MCF 10A (cell line): ENCODE data around the gene SUPT6H. TPM values are rescaled to one million over a fixed set of nuclear protein-coding genes. Genes with fewer than 3 reads are reported as not detected.
A peak's percentile ranks its signal among the peaks of the same experiment; 100 is the strongest.
"Not testable (repeated sequence)": the region's sequence is repeated elsewhere in the genome, so short reads cannot be mapped to it uniquely, and the experiment has no call there.

Experiments
- BruUV-seq: library from RNA; stranded (reverse); fragments of 400-500 nt; replicated peaks from 2 replicates; lab custom pipeline; 2021; lab: Mats Ljungman, UMichigan
- CTCF ChIA-PET: fragments of 300-600 bp; sonication (Branson Sonifier 250); formaldehyde crosslinking; extraction: SDS; loops from one replicate; lab custom pipeline; 2021; ENCODE audit warnings: antibody characterized with exemption, inconsistent platforms; lab: Yijun Ruan, JAX
- POLR2A ChIA-PET: fragments of 300-600, 350-650 bp; sonication (Branson Sonifier 250); formaldehyde crosslinking; extraction: SDS; loops from one replicate; lab custom pipeline; 2020; ENCODE audit warnings: antibody characterized with exemption, inconsistent platforms; lab: Yijun Ruan, JAX
- DNase-seq: peaks from one replicate; pipeline ENCODE4 v3.0.0-alpha.2; 2018; ENCODE audit not compliant: unreplicated experiment
- H3K27ac Mint-ChIP-seq: one replicate; pipeline ENCODE4 v1.8.0; 2022; ENCODE audit warnings: mild to moderate bottlenecking, low read depth, mixed read lengths; ENCODE audit not compliant: unreplicated experiment
- H3K27me3 Mint-ChIP-seq: one replicate; pipeline ENCODE4 v1.8.0; 2022; ENCODE audit warnings: mixed read lengths; ENCODE audit not compliant: insufficient read depth, unreplicated experiment
- H3K36me3 Mint-ChIP-seq: one replicate; pipeline ENCODE4 v1.8.0; 2022; ENCODE audit warnings: mild to moderate bottlenecking, moderate library complexity, mixed read lengths; ENCODE audit not compliant: insufficient read depth, unreplicated experiment
- H3K4me1 Mint-ChIP-seq: one replicate; pipeline ENCODE4 v1.8.0; 2022; ENCODE audit warnings: mixed read lengths; ENCODE audit not compliant: insufficient read depth, unreplicated experiment
- H3K4me3 Mint-ChIP-seq: one replicate; pipeline ENCODE4 v1.8.0; 2022; ENCODE audit warnings: mild to moderate bottlenecking, moderate library complexity, mixed read lengths; ENCODE audit not compliant: unreplicated experiment
- H3K9me3 Mint-ChIP-seq: one replicate; pipeline ENCODE4 v1.8.0; 2022; ENCODE audit warnings: mixed read lengths; ENCODE audit not compliant: unreplicated experiment
- CTCF ChIP-seq: fragments of 200-600 bp; IDR thresholded peaks from one replicate; pipeline ENCODE4 v1.8.0; 2022; ENCODE audit warnings: antibody characterized with exemption, mild to moderate bottlenecking; ENCODE audit not compliant: unreplicated experiment
- intact Hi-C: fragments of 100-400 bp; cut with micrococcal nuclease; formaldehyde crosslinking; loops from 2 replicates; pipeline ENCODE4 v1.14.1; 2022
- total RNA-seq: library from RNA; stranded (reverse); gene quantifications from 2 replicates; pipeline ENCODE4 v1.2.3, GENCODE V29; 2022

SUPT6H gene
- total RNA-seq, 1 experiment from 2014 or later = 81.7 TPM

DNA sequence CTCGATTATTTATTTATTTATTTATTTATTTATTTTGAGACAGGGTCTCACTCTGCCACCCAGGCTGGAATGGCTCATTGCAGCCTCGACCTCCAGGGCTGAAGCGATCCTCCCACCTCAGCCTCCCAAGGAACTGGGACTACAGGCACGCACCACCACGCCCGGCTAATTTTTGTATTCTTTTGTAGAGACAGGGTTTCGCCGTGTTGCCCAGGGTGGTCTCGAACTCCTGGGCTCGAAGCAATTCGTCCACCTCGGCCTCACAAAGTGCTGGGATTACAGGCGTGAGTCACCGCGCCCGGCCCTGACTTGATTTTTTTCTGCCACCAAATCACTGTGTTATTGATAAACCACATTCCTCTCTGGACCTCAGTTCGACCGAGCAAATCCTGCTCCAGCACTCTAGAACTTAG lies 57.0 kb downstream of the SUPT6H start:
- H3K4me3 Mint-ChIP-seq = peak overlapping the region; percentile 91
- intact Hi-C loops = loop anchor here (2.0 kb wide), 1 partner anchor 72 kb away; no protein-coding TSS in a partner anchor
- no peaks in the 10 kb centered on the region for H3K9me3 Mint-ChIP-seq
- peaks cover 31% of the 10 kb centered on the region for H3K4me1 Mint-ChIP-seq
- ChIA-PET POLR2A (interaction anchor here (0.6 to 18.0 kb wide), 30 partner anchors 8 to 460 kb away, joined by 3 to 1135 read pairs (median 6); partner anchors contain the start of genes BLTP2, DHRS13, FAM222B and FLOT2), CTCF (interaction anchor here (0.7 to 1.4 kb wide), 5 partner anchors 30 to 393 kb away, joined by 3 to 8 read pairs (median 3); no protein-coding TSS in a partner anchor)
- BruUV-seq = no TSS peak
- H3K27ac Mint-ChIP-seq = peak overlapping the region; percentile 97
- DNase-seq = no peak
- H3K36me3 Mint-ChIP-seq = peaks cover 65% of the 10 kb centered on the region
- no peaks in the 10 kb centered on the region for H3K27me3 Mint-ChIP-seq
- TF ChIP-seq CTCF = no peak

DNA sequence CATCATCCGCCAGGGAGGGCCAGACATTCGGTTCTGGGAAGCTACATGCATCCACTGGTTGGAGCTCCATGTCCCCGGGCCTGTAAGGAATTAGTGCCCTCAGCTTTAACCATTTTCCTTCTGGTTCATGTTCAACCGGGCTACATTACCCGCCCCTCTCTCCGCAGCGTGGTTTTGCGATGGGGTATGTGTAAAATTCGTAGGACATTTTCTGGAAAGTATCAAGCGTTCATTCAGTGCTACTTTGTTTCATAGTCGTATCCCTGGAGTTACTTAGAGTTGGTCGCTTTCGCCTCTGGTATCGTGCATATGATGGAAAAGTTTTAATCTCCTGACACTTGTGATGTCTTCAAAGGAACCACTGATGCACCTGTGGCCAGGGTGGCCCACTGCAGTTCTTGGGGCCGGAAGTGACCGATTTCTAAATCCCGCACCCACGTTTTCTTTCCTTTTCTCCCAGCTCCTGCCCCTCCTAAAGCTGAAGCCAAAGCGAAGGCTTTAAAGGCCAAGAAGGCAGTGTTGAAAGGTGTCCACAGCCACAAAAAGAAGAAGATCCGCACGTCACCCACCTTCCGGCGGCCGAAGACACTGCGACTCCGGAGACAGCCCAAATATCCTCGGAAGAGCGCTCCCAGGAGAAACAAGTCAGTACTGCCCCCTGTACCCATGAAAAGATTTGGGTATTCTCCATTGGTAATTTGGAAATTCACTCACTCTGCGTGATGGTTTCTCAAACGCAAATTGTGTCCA lies 58.4 kb downstream of the SUPT6H start:
- BruUV-seq = TSS peak; percentile 79
- Mint-ChIP-seq H3K4me1 (peaks cover 32% of the 10 kb centered on the region), H3K27me3 (no peaks in the 10 kb centered on the region), H3K4me3 (peak overlapping the region; percentile 91), H3K27ac (peak overlapping the region; percentile 97), H3K36me3 (peaks cover 65% of the 10 kb centered on the region), H3K9me3 (no peaks in the 10 kb centered on the region)
- ChIA-PET POLR2A (interaction anchor here (0.6 to 18.0 kb wide), 29 partner anchors 8 to 673 kb away, joined by 3 to 1135 read pairs (median 7); partner anchors contain the start of genes BLTP2, FAM222B, FLOT2 and NEK8), CTCF (interaction anchor here (0.7 to 9.2 kb wide), 7 partner anchors 21 to 86 kb away, joined by 3 to 365 read pairs (median 4); partner anchors contain the start of gene TRAF4)
- TF ChIP-seq CTCF = no peak
- intact Hi-C loops = no loop called here
- DNase-seq = no peak

GRCh38 chr17:28720997-28721329 lies 59.0 kb downstream of the SUPT6H start:
- Mint-ChIP-seq H3K27ac (peak overlapping the region; percentile 97), H3K4me1 (peaks cover 26% of the 10 kb centered on the region), H3K4me3 (peak overlapping the region; percentile 91), H3K36me3 (peaks cover 69% of the 10 kb centered on the region)
- DNase-seq, H3K27me3 Mint-ChIP-seq, intact Hi-C loops, BruUV-seq, H3K9me3 Mint-ChIP-seq: not testable (repeated sequence)
- ChIA-PET CTCF (interaction anchor here (0.6 to 9.2 kb wide), 6 partner anchors 22 to 231 kb away, joined by 3 to 365 read pairs (median 4); partner anchors contain the start of gene TRAF4), POLR2A (interaction anchor here (0.6 to 18.0 kb wide), 14 partner anchors 10 to 672 kb away, joined by 3 to 1135 read pairs (median 12); partner anchors contain the start of genes BLTP2, FLOT2, PHF12 and PIGS)

GRCh38 chr17:28722417-28723158 lies 60.6 kb downstream of the SUPT6H start:
- Mint-ChIP-seq H3K27ac (no peak overlapping the region), H3K9me3 (no peaks in the 10 kb centered on the region), H3K4me1 (peaks cover 30% of the 10 kb centered on the region), H3K27me3 (no peaks in the 10 kb centered on the region), H3K4me3 (peak overlapping the region; percentile 91), H3K36me3 (peaks cover 81% of the 10 kb centered on the region)
- no peak for DNase-seq
- no peak for TF ChIP-seq CTCF
- intact Hi-C loops = no loop called here
- ChIA-PET POLR2A (interaction anchor here (0.7 to 18.0 kb wide), 10 partner anchors 24 to 228 kb away, joined by 3 to 1135 read pairs (median 14); partner anchors contain the start of genes BLTP2, PHF12, SDF2 and SUPT6H), CTCF (interaction anchor here (0.6 to 9.2 kb wide), 3 partner anchors 25 to 1389 kb away, joined by 3 to 365 read pairs (median 4); partner anchors contain the start of gene TRAF4)
- BruUV-seq = no TSS peak
